GM21423 (cell line): ENCODE results near the gene MCM6.

Experiments used
- ATAC-seq: cut with Tn5 transposase; IDR thresholded peaks from one replicate; pipeline ENCODE4 v1.9.1; 2021; ENCODE audit warnings: mild to moderate bottlenecking, moderate library complexity; ENCODE audit not compliant: unreplicated experiment

MCM6 gene

GRCh38 chr2:135870571-135870970 is 5.7 kb downstream of the MCM6 start:
- peak; percentile 46 for ATAC-seq

- ATAC-seq, result no peak
Measured at GRCh38 chr2:135863233-135863632, 13.0 kb downstream of the MCM6 start.

- no peak for ATAC-seq
Measured at GRCh38 chr2:135862718-135863117, 13.5 kb downstream of the MCM6 start.

- ATAC-seq, result no peak
Measured at GRCh38 chr2:135853401-135853800, 22.8 kb downstream of the MCM6 start.

- no peak for ATAC-seq
Measured at GRCh38 chr2:135851858-135852257, 24.4 kb downstream of the MCM6 start.

GRCh38 chr2:135850892-135851668 is 25.2 kb downstream of the MCM6 start:
- ATAC-seq, result no peak

- ATAC-seq, result no peak
Measured at GRCh38 chr2:135849087-135849486, 27.2 kb downstream of the MCM6 start.

GRCh38 chr2:135845997-135846396 is 30.2 kb downstream of the MCM6 start:
- no peak for ATAC-seq

GRCh38 chr2:135845257-135845656 is 31.0 kb downstream of the MCM6 start:
- ATAC-seq, result no peak

GRCh38 chr2:135844301-135844895 is 31.8 kb downstream of the MCM6 start:
- no peak for ATAC-seq

- ATAC-seq, result no peak
Measured at GRCh38 chr2:135843671-135844070, 32.6 kb downstream of the MCM6 start.

- no peak for ATAC-seq
Measured at GRCh38 chr2:135840601-135841000, 35.6 kb downstream of the MCM6 start.

GRCh38 chr2:135839713-135840112 is 36.5 kb downstream of the MCM6 start:
- ATAC-seq, result no peak

GRCh38 chr2:135838502-135838901 is 37.7 kb downstream of the MCM6 start:
- ATAC-seq, result no peak

GRCh38 chr2:135836596-135837270 is 39.5 kb downstream of the MCM6 start, which contains the start of gene LCT:
TSS of gene LCT (minus strand) at chr2:135837184. CDS start at chr2:135837169, 15 bp downstream.
- no peak for ATAC-seq

GRCh38 chr2:135832891-135833290 is 43.4 kb downstream of the MCM6 start:
- no peak for ATAC-seq

- no peak for ATAC-seq
Measured at GRCh38 chr2:135831180-135831812, 44.9 kb downstream of the MCM6 start.

GRCh38 chr2:135829378-135830135 is 46.7 kb downstream of the MCM6 start:
- no peak for ATAC-seq

- no peak for ATAC-seq
Measured at GRCh38 chr2:135826544-135826943, 49.7 kb downstream of the MCM6 start.

- ATAC-seq, result no peak
Measured at GRCh38 chr2:135825550-135826176, 50.6 kb downstream of the MCM6 start.
